Left kidney (tissue), 2 donors: ENCODE measurements around the gene ALG14. TPM values are rescaled to one million over a fixed set of nuclear protein-coding genes. Genes with fewer than 3 reads are reported as not detected.
"Not testable (repeated sequence)": the region's sequence is repeated elsewhere in the genome, so short reads cannot be mapped to it uniquely, and the experiment has no call there.

Experiments used
- DNase-seq: peaks from one replicate; pipeline ENCODE4 v3.0.0-alpha.2; 2013
- polyA plus RNA-seq: library from polyadenylated mRNA; unstranded; fragments of 120-200 nt; gene quantifications from one replicate; pipeline ENCODE4 v1.2.1, GENCODE V29; 2013; ENCODE audit not compliant: insufficient read length

ALG14 gene
- polyA plus RNA-seq, 1 donor = 9.5 TPM

GRCh38 chr1:95089650-95090287 lies 17.0 kb upstream of the ALG14 start:
- DNase-seq = no peak

- no peak for DNase-seq
These were observed 15.6 kb upstream of the ALG14 start for GRCh38 chr1:95088303-95088702.

- DNase-seq = peak; percentile 8
These were observed 14.3 kb upstream of the ALG14 start for GRCh38 chr1:95086949-95087533.

- no peak for DNase-seq
These were observed 12.6 kb upstream of the ALG14 start for GRCh38 chr1:95085376-95085775.

GRCh38 chr1:95084317-95085176 lies 11.8 kb upstream of the ALG14 start:
- peak; percentile 38 for DNase-seq

- no peak for DNase-seq
These were observed 8.1 kb upstream of the ALG14 start for GRCh38 chr1:95080879-95081278.

- DNase-seq = no peak
These were observed 7.7 kb upstream of the ALG14 start for GRCh38 chr1:95080446-95080845.

- no peak for DNase-seq
These were observed 3.3 kb upstream of the ALG14 start for GRCh38 chr1:95076034-95076433.

GRCh38 chr1:95073446-95073845 lies 695 bp upstream of the ALG14 start:
- no peak for DNase-seq

GRCh38 chr1:95072117-95072516 lies 634 bp downstream of the ALG14 start:
- DNase-seq = no peak

- DNase-seq = no peak
These were observed 1.2 kb downstream of the ALG14 start for GRCh38 chr1:95071539-95071938.

GRCh38 chr1:95069710-95070093 lies 3.0 kb downstream of the ALG14 start:
- DNase-seq = no peak

GRCh38 chr1:95068956-95069709 lies 3.6 kb downstream of the ALG14 start:
- DNase-seq = no peak

GRCh38 chr1:95067568-95067967 lies 5.2 kb downstream of the ALG14 start:
- DNase-seq = no peak

- no peak for DNase-seq
These were observed 5.7 kb downstream of the ALG14 start for GRCh38 chr1:95067062-95067461.

- DNase-seq = no peak
These were observed 11.2 kb downstream of the ALG14 start for GRCh38 chr1:95061445-95062006.

GRCh38 chr1:95058974-95059373 lies 13.8 kb downstream of the ALG14 start:
- no peak for DNase-seq

- no peak for DNase-seq
These were observed 15.4 kb downstream of the ALG14 start for GRCh38 chr1:95057351-95057750.

GRCh38 chr1:95049935-95050334 lies 22.8 kb downstream of the ALG14 start:
- no peak for DNase-seq

GRCh38 chr1:95048317-95048716 lies 24.4 kb downstream of the ALG14 start:
- no peak for DNase-seq

GRCh38 chr1:95047624-95048023 lies 25.1 kb downstream of the ALG14 start:
- not testable (repeated sequence) for DNase-seq

- DNase-seq = no peak
These were observed 26.4 kb downstream of the ALG14 start for GRCh38 chr1:95046359-95046758.
